HEK293 (cell line): Measurements from ENCODE around the gene PES1.
A peak's percentile ranks its signal among the peaks of the same experiment; 100 is the strongest.

Source experiments
- CTCF ChIA-PET: fragments of 350-600 bp; formaldehyde crosslinking; extraction: SDS; loops from one replicate; lab custom pipeline; 2021; ENCODE audit warnings: antibody characterized with exemption; lab: Yijun Ruan, JAX
- POLR2A ChIA-PET: fragments of 300-600 bp; formaldehyde crosslinking; extraction: SDS; loops from one replicate; lab custom pipeline; 2020; ENCODE audit warnings: antibody characterized with exemption, inconsistent platforms; lab: Yijun Ruan, JAX
- H3K27ac ChIP-seq: fragments of 200-500 bp; sonication (Bioruptor generic); 2 replicates; pipeline ENCODE4 v1.5.1; 2014; ENCODE audit warnings: low read depth, low read length, control low read depth, inconsistent platforms; ENCODE audit errors: extremely low read depth
- H3K36me3 ChIP-seq, 2 experiments: fragments of 200-500 bp in 1 of 2; sonication (Bioruptor generic) in 1 of 2; 1 replicate in 1 of 2; 2 replicates in 1 of 2; pipeline ENCODE4 v1.5.1; 2014 to 2017; ENCODE audit warnings: inconsistent platforms in 2 of 2, low read length in 2 of 2; ENCODE audit not compliant: control insufficient read depth in 2 of 2, insufficient read depth in 1 of 2
- H3K4me1 ChIP-seq: fragments of 200-500 bp; sonication (Bioruptor generic); 2 replicates; pipeline ENCODE4 v1.5.1; 2014; ENCODE audit warnings: mild to moderate bottlenecking, low read length, inconsistent platforms; ENCODE audit not compliant: control insufficient read depth, insufficient read depth
- H3K4me3 ChIP-seq: 2 replicates; pipeline ENCODE4 v1.5.1; 2011; ENCODE audit warnings: low read depth, mild to moderate bottlenecking, control low read depth, low read length, moderate library complexity
- H3K9me3 ChIP-seq: fragments of 200-500 bp; sonication (Bioruptor generic); 2 replicates; pipeline ENCODE4 v1.5.1; 2014; ENCODE audit warnings: low read depth, low read length, inconsistent platforms; ENCODE audit not compliant: control insufficient read depth, insufficient read depth
- GFI1B ChIP-seq: fragments of 450-650 bp; formaldehyde crosslinking; IDR thresholded peaks from 2 replicates; pipeline ENCODE4 v1.5.1; 2016; ENCODE audit warnings: missing biosample characterization, missing genetic modification characterization
- GLI4 ChIP-seq: fragments of 450-650 bp; formaldehyde crosslinking; IDR thresholded peaks from 2 replicates; pipeline ENCODE4 v1.5.1; 2016; ENCODE audit warnings: missing biosample characterization, missing genetic modification characterization
- PRDM1 ChIP-seq: fragments of 450-650 bp; formaldehyde crosslinking; IDR thresholded peaks from 2 replicates; pipeline ENCODE4; 2016; ENCODE audit warnings: missing biosample characterization, missing genetic modification characterization
- PRDM4 ChIP-seq: fragments of 450-650 bp; formaldehyde crosslinking; IDR thresholded peaks from 2 replicates; pipeline ENCODE4 v1.5.1; 2017; ENCODE audit warnings: missing biosample characterization, missing genetic modification characterization
- SCRT1 ChIP-seq: fragments of 450-650 bp; formaldehyde crosslinking; IDR thresholded peaks from 2 replicates; pipeline ENCODE4 v1.5.1; 2016; ENCODE audit warnings: missing biosample characterization, missing genetic modification characterization, borderline replicate concordance
- SCRT2 ChIP-seq: fragments of 450-650 bp; formaldehyde crosslinking; IDR thresholded peaks from 2 replicates; pipeline ENCODE4 v1.5.1; 2016; ENCODE audit warnings: missing biosample characterization, missing genetic modification characterization
- SP3 ChIP-seq: fragments of 450-650 bp; formaldehyde crosslinking; IDR thresholded peaks from 2 replicates; pipeline ENCODE4 v1.5.1; 2016; ENCODE audit warnings: missing biosample characterization, missing genetic modification characterization
- SP7 ChIP-seq: fragments of 450-650 bp; formaldehyde crosslinking; IDR thresholded peaks from 2 replicates; pipeline ENCODE4 v1.5.1; 2016; ENCODE audit warnings: missing biosample characterization, missing genetic modification characterization
- YY1 ChIP-seq: fragments of 450-650 bp; formaldehyde crosslinking; IDR thresholded peaks from 2 replicates; pipeline ENCODE4 v1.5.1; 2018; ENCODE audit warnings: missing biosample characterization, missing genetic modification characterization
- YY2 ChIP-seq: fragments of 450-650 bp; formaldehyde crosslinking; IDR thresholded peaks from 2 replicates; pipeline ENCODE4 v1.5.1; 2016; ENCODE audit warnings: missing biosample characterization, missing genetic modification characterization
- ZBTB17 ChIP-seq: fragments of 450-650 bp; formaldehyde crosslinking; IDR thresholded peaks from 2 replicates; pipeline ENCODE4 v1.5.1; 2016; ENCODE audit warnings: missing biosample characterization, missing genetic modification characterization
- ZBTB8A ChIP-seq: fragments of 450-650 bp; formaldehyde crosslinking; IDR thresholded peaks from 2 replicates; pipeline ENCODE4 v1.5.1; 2016; ENCODE audit warnings: missing biosample characterization, missing genetic modification characterization
- ZFP3 ChIP-seq: fragments of 450-650 bp; formaldehyde crosslinking; IDR thresholded peaks from 2 replicates; pipeline ENCODE4 v1.5.1; 2016; ENCODE audit warnings: low read depth, missing biosample characterization, missing genetic modification characterization
- ZNF157 ChIP-seq: fragments of 450-650 bp; formaldehyde crosslinking; IDR thresholded peaks from 2 replicates; pipeline ENCODE4 v1.5.1; 2016; ENCODE audit warnings: missing biosample characterization, missing genetic modification characterization
- ZNF221 ChIP-seq: fragments of 450-650 bp; formaldehyde crosslinking; IDR thresholded peaks from 2 replicates; pipeline ENCODE4 v1.5.1; 2017; ENCODE audit warnings: missing biosample characterization, missing genetic modification characterization, borderline replicate concordance
- ZNF23 ChIP-seq: fragments of 450-650 bp; formaldehyde crosslinking; IDR thresholded peaks from 2 replicates; pipeline ENCODE4 v1.5.1; 2016; ENCODE audit warnings: missing biosample characterization, missing genetic modification characterization, borderline replicate concordance
- ZNF311 ChIP-seq: fragments of 450-650 bp; formaldehyde crosslinking; IDR thresholded peaks from 2 replicates; pipeline ENCODE4 v1.5.1; 2017; ENCODE audit warnings: missing biosample characterization, missing genetic modification characterization, borderline replicate concordance
- ZNF324 ChIP-seq: fragments of 450-650 bp; formaldehyde crosslinking; IDR thresholded peaks from 2 replicates; pipeline ENCODE4 v1.5.1; 2016; ENCODE audit warnings: missing biosample characterization, missing genetic modification characterization
- ZNF335 ChIP-seq: fragments of 450-650 bp; formaldehyde crosslinking; conservative IDR thresholded peaks from 2 replicates; pipeline ENCODE4 v1.5.1; 2016; ENCODE audit warnings: missing biosample characterization, missing genetic modification characterization
- ZNF366 ChIP-seq: fragments of 450-650 bp; formaldehyde crosslinking; conservative IDR thresholded peaks from 2 replicates; pipeline ENCODE4 v1.5.1; 2016; ENCODE audit warnings: missing biosample characterization, missing genetic modification characterization
- ZNF510 ChIP-seq: fragments of 450-650 bp; formaldehyde crosslinking; IDR thresholded peaks from 2 replicates; pipeline ENCODE4 v1.5.1; 2018; ENCODE audit warnings: mild to moderate bottlenecking, missing genetic modification characterization, missing biosample characterization; ENCODE audit not compliant: insufficient replicate concordance
- ZNF514 ChIP-seq: fragments of 450-650 bp; formaldehyde crosslinking; IDR thresholded peaks from 2 replicates; pipeline ENCODE4 v1.5.1; 2016; ENCODE audit warnings: missing biosample characterization, missing genetic modification characterization
- ZNF600 ChIP-seq: fragments of 450-650 bp; formaldehyde crosslinking; IDR thresholded peaks from 2 replicates; pipeline ENCODE4 v1.5.1; 2016; ENCODE audit warnings: missing biosample characterization, missing genetic modification characterization
- ZNF658 ChIP-seq: fragments of 450-650 bp; formaldehyde crosslinking; IDR thresholded peaks from 2 replicates; pipeline ENCODE4; 2016; ENCODE audit warnings: missing biosample characterization, missing genetic modification characterization
- ZNF785 ChIP-seq: fragments of 450-650 bp; formaldehyde crosslinking; IDR thresholded peaks from 2 replicates; pipeline ENCODE4 v1.5.1; 2016; ENCODE audit warnings: missing biosample characterization, missing genetic modification characterization
- ZNF837 ChIP-seq: fragments of 450-650 bp; formaldehyde crosslinking; IDR thresholded peaks from 2 replicates; pipeline ENCODE4 v1.5.1; 2016; ENCODE audit warnings: missing biosample characterization, missing genetic modification characterization
- ZSCAN16 ChIP-seq: fragments of 450-650 bp; formaldehyde crosslinking; IDR thresholded peaks from 2 replicates; pipeline ENCODE4 v1.5.1; 2016; ENCODE audit warnings: missing biosample characterization, missing genetic modification characterization
- TF ChIP-seq, protein P1 (sequence below): fragments of 450-650 bp; formaldehyde crosslinking; IDR thresholded peaks from 2 replicates; pipeline ENCODE4 v1.5.1; 2016; ENCODE audit warnings: missing biosample characterization, missing genetic modification characterization

Gene PES1

DNA sequence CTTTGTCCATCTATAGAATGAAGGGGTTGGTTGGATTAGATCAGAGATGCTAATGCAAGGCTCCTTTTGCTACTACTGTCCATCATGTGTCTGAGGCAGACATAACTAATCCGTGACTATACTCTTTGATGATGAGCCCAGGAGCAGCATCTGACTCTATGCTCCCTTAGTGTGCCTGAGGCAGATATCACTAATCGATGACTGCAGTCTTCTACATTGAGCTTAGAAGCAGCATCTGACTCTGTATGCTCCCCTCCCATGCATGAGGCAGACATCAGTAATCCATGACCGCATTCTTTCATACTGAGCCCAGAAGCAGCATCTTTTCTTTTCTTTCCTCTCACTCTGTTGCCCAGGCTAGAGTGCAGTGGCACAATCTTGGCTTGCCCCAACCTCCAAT lies 19.5 kb upstream of the PES1 start:
- Histone ChIP-seq H3K4me1 (no peaks in the 10 kb centered on the region), H3K27ac (no peak overlapping the region), H3K36me3 (peaks cover 0 to 6% of the 10 kb centered on the region in 2 experiments; a peak in 1 of 3 replicates), H3K9me3 (no peaks in the 10 kb centered on the region), H3K4me3 (no peak overlapping the region)
- ChIA-PET POLR2A (no interaction called here), CTCF (interaction anchor here (0.6 kb wide), 1 partner anchor 127 kb away, joined by 3 read pairs; no protein-coding TSS in a partner anchor)
- TF ChIP-seq GFI1B (tag by site-specific recombination) (no peak), ZNF785 (tag by site-specific recombination) (no peak), ZBTB17 (tag by site-specific recombination) (peak; percentile 100), ZNF23 (peak; percentile 63; the same call in 1 of the 2 replicates), GLI4 (tag by site-specific recombination) (no peak), ZNF221 (no peak), SP7 (tag by site-specific recombination) (no peak), YY2 (no peak), ZNF157 (tag by site-specific recombination) (no peak), ZNF324 (tag by site-specific recombination) (no peak), ZBTB8A (tag by site-specific recombination) (no peak), ZSCAN16 (tag by site-specific recombination) (no peak), YY1 (tag by site-specific recombination) (no peak), PRDM4 (tag by site-specific recombination) (no peak), ZNF658 (tag by site-specific recombination) (no peak), ZNF510 (tag by site-specific recombination) (no peak)

DNA sequence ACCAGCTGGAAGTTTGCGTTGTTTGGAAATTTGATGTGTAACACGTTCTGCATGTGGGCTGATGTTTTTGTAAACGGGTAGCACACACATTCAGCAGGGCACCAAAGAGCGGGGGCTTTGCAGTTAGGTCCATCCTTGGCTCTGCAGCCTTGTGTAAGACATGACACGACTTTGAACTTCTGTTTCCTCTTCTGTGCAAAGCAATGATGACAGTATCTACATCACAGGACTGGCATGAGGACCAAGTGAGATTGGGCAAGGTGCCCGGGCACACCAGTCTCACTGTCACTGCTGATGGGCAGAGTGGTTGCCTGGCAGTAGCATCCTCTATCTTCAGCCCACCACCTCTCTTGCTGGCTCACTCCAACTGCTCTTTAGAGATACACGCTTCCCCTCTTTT lies 18.6 kb upstream of the PES1 start:
- Histone ChIP-seq H3K9me3 (no peaks in the 10 kb centered on the region), H3K36me3 (peaks cover 0 to 3% of the 10 kb centered on the region in 2 experiments; a peak in 1 of 3 replicates), H3K4me1 (no peaks in the 10 kb centered on the region), H3K4me3 (no peak overlapping the region), H3K27ac (no peak overlapping the region)
- TF ChIP-seq ZNF514 (tag by site-specific recombination), result no peak
- POLR2A ChIA-PET, result no interaction called here
- CTCF ChIA-PET, result interaction anchor here (0.7 to 1.5 kb wide), 6 partner anchors 9 to 215 kb away, joined by 3 to 11 read pairs (median 4); no protein-coding TSS in a partner anchor

- Histone ChIP-seq H3K4me3 (no peak overlapping the region), H3K4me1 (no peaks in the 10 kb centered on the region), H3K9me3 (no peaks in the 10 kb centered on the region), H3K27ac (no peak overlapping the region), H3K36me3 (peaks cover 0 to 3% of the 10 kb centered on the region in 2 experiments; a peak in 1 of 3 replicates)
- ChIA-PET CTCF (interaction anchor here (0.6 to 1.5 kb wide), 7 partner anchors 9 to 214 kb away, joined by 3 to 11 read pairs (median 3); no protein-coding TSS in a partner anchor), POLR2A (interaction anchor here (0.7 to 1.1 kb wide), 2 partner anchors 15 to 25 kb away, joined by 3 to 4 read pairs; no protein-coding TSS in a partner anchor)
- TF ChIP-seq ZNF837 (tag by site-specific recombination), result no peak
- TF ChIP-seq SCRT1 (tag by site-specific recombination), result 0 out of 2 replicates have a peak, but pooled peaks have one; percentile 32
- no peak for TF ChIP-seq ZNF311 (tag by site-specific recombination)
- 0 out of 2 replicates have a peak, but pooled peaks have one; percentile 28 for TF ChIP-seq ZNF366 (tag by site-specific recombination)
- TF ChIP-seq ZBTB17 (tag by site-specific recombination), result 0 out of 2 replicates have a peak, but pooled peaks have one; percentile 14
- TF ChIP-seq ZFP3 (tag by site-specific recombination), result no peak
- peak; percentile 65 for TF ChIP-seq SCRT2
- no peak for TF ChIP-seq ZNF600
- TF ChIP-seq SP3 (tag by site-specific recombination), result no peak
- TF ChIP-seq ZNF335, result 0 out of 2 replicates have a peak, but pooled peaks have one; percentile 16
- TF ChIP-seq, protein P1, sequence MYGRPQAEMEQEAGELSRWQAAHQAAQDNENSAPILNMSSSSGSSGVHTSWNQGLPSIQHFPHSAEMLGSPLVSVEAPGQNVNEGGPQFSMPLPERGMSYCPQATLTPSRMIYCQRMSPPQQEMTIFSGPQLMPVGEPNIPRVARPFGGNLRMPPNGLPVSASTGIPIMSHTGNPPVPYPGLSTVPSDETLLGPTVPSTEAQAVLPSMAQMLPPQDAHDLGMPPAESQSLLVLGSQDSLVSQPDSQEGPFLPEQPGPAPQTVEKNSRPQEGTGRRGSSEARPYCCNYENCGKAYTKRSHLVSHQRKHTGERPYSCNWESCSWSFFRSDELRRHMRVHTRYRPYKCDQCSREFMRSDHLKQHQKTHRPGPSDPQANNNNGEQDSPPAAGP (tag by site-specific recombination), result peak; percentile 71
- peak; percentile 73 for TF ChIP-seq PRDM1 (tag by site-specific recombination)
Observed at GRCh38 chr22:30609260-30610185, 17.8 kb upstream of the PES1 start.
